CD4-positive, alpha-beta T cell treated with Interleukin-6 for 4 hours (primary cell): ENCODE results near the gene HOXB4.

ENCODE experiments used
- DNase-seq: peaks from one replicate; pipeline ENCODE4 v3.0.0-alpha.2; 2020; ENCODE audit warnings: mixed read lengths

HOXB4 gene

GRCh38 chr17:48577946-48578615 is at the start of gene HOXB4:
TSS of gene HOXB4 (minus strand) at chr17:48578350. CDS start at chr17:48578319, 31 bp downstream.
- peak; percentile 75 for DNase-seq

- DNase-seq = no peak
Observed at GRCh38 chr17:48627118-48627597, 49.0 kb upstream of the HOXB4 start.

GRCh38 chr17:48626245-48627117 is 48.3 kb upstream of the HOXB4 start, which contains the start of gene HOXB9:
TSS of gene HOXB9 (minus strand) at chr17:48626358. CDS start at chr17:48626269, 89 bp downstream.
- peak; percentile 45 for DNase-seq

- peak; percentile 39 for DNase-seq
Observed at GRCh38 chr17:48625495-48626244, 47.5 kb upstream of the HOXB4 start.

GRCh38 chr17:48624544-48625494 is 46.7 kb upstream of the HOXB4 start:
- DNase-seq = peak; percentile 24

- no peak for DNase-seq
Observed at GRCh38 chr17:48624118-48624517, 46.0 kb upstream of the HOXB4 start.

GRCh38 chr17:48623583-48623982 is 45.4 kb upstream of the HOXB4 start:
- DNase-seq = no peak

GRCh38 chr17:48622857-48623256 is 44.7 kb upstream of the HOXB4 start:
- DNase-seq = no peak

GRCh38 chr17:48621410-48622392 is 43.6 kb upstream of the HOXB4 start:
- no peak for DNase-seq

- no peak for DNase-seq
Observed at GRCh38 chr17:48620461-48621139, 42.5 kb upstream of the HOXB4 start.

- no peak for DNase-seq
Observed at GRCh38 chr17:48619826-48620449, 41.8 kb upstream of the HOXB4 start.

GRCh38 chr17:48618256-48618896 is 40.2 kb upstream of the HOXB4 start:
- peak; percentile 87 for DNase-seq

GRCh38 chr17:48617471-48618255 is 39.5 kb upstream of the HOXB4 start:
- DNase-seq = no peak

GRCh38 chr17:48616717-48617470 is 38.7 kb upstream of the HOXB4 start:
- no peak for DNase-seq

GRCh38 chr17:48615963-48616716 is 38.0 kb upstream of the HOXB4 start:
- DNase-seq = no peak
